Measurements from ENCODE around the gene SMARCE1.

The SMARCE1 gene

DNA sequence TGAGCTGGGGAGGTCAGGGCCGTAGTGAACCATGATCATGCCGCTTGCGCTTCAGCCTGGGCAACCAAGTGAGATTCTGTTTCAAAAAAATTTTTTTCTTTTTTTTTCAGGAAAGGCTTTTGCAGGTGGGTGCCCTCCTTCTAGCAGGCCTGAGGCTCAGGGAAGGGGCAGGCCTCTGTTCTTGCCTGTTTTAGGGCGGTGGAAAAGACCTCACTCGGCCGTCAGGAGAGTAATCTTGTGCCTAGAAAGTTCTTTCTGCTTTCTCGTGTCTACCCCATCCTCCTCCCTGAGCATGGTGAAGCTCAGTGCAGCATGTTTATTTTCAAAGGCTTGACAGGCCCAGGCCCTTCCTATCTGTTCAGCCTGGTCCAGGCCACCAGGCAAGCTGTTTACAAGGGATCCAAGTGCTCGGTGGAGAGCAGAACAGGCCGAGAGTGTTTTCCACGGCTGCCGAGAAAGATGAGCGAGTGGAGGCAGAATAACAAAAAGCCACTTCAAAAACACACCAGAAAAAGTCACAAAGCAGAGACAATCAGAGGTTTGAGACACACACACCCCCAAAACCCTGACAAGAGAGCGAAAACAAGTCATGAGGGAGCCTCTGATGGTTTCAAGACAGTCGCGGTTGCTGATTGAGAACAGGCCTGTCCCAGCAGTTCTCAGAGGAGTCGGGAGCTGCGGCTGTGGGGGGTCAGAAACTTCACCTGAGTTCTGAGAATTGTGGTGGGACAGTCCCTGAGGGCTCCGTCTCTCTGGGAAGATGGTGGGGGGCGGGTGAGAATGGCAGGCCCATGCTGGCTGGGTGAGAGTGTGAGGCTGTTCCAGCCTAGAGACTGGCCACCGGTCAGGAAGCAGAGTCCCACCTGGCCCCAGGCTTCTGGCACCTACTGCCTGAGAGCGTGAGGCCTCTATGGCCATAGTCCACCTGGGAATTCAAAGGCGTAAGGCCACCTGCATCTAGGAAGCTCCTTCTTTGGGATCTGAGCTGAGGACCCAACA is 44.9 kb downstream of the SMARCE1 start:
- POLR2A ChIA-PET = interaction anchor here (0.9 kb wide), 1 partner anchor 44 kb away, joined by 3 read pairs; no protein-coding TSS in a partner anchor
- CTCF ChIA-PET = interaction anchor here (0.7 to 1.6 kb wide), 2 partner anchors 13 to 490 kb away, joined by 3 to 5 read pairs; no protein-coding TSS in a partner anchor
- TF ChIP-seq ZNF384 (IDR thresholded peaks at IDR 0.05) (no peak), FOXA1 (IDR thresholded peaks at IDR 0.05) (no peak), FOXK2 (IDR thresholded peaks at IDR 0.05) (no peak), LEF1 (IDR thresholded peaks at IDR 0.05; ENCODE audit: borderline replicate concordance) (no peak), FOXM1 (IDR thresholded peaks at IDR 0.05; ENCODE audit: borderline replicate concordance) (no peak), SP1 (IDR thresholded peaks at IDR 0.05) (no peak), BHLHE40 (IDR thresholded peaks at IDR 0.05; ENCODE audit: borderline replicate concordance) (no peak), CTBP1 (IDR thresholded peaks at IDR 0.05; ENCODE audit: borderline replicate concordance) (no peak), L3MBTL2 (conservative IDR thresholded peaks at IDR 0.05) (no peak), ARNT (IDR thresholded peaks at IDR 0.05) (no peak), NFRKB (IDR thresholded peaks at IDR 0.05) (no peak), HDGF (IDR thresholded peaks at IDR 0.05; ENCODE audit: borderline replicate concordance) (no peak), SUZ12 (IDR thresholded peaks at IDR 0.05) (no peak)
- TF ChIP-seq, protein P1, sequence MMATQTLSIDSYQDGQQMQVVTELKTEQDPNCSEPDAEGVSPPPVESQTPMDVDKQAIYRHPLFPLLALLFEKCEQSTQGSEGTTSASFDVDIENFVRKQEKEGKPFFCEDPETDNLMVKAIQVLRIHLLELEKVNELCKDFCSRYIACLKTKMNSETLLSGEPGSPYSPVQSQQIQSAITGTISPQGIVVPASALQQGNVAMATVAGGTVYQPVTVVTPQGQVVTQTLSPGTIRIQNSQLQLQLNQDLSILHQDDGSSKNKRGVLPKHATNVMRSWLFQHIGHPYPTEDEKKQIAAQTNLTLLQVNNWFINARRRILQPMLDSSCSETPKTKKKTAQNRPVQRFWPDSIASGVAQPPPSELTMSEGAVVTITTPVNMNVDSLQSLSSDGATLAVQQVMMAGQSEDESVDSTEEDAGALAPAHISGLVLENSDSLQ (IDR thresholded peaks at IDR 0.05) = no peak
- no peak for DNase-seq (ENCODE audit: extremely low spot score)

GRCh38 chr17:40600486-40601046 is 47.1 kb downstream of the SMARCE1 start:
- ChIA-PET POLR2A (no interaction called here), CTCF (no interaction called here)
- DNase-seq (ENCODE audit: extremely low spot score) = no peak
- TF ChIP-seq BHLHE40 (IDR thresholded peaks at IDR 0.05; ENCODE audit: borderline replicate concordance) (no peak), HDGF (IDR thresholded peaks at IDR 0.05; ENCODE audit: borderline replicate concordance) (no peak), ZNF384 (IDR thresholded peaks at IDR 0.05) (no peak), CTBP1 (IDR thresholded peaks at IDR 0.05; ENCODE audit: borderline replicate concordance) (no peak), ARNT (IDR thresholded peaks at IDR 0.05) (no peak), FOXA1 (IDR thresholded peaks at IDR 0.05) (no peak), NFRKB (IDR thresholded peaks at IDR 0.05) (no peak), L3MBTL2 (conservative IDR thresholded peaks at IDR 0.05) (no peak), FOXM1 (IDR thresholded peaks at IDR 0.05; ENCODE audit: borderline replicate concordance) (no peak), SUZ12 (IDR thresholded peaks at IDR 0.05) (no peak), ELF4 (IDR thresholded peaks at IDR 0.05) (no peak), LEF1 (IDR thresholded peaks at IDR 0.05; ENCODE audit: borderline replicate concordance) (no peak), FOXK2 (IDR thresholded peaks at IDR 0.05) (no peak), SP1 (IDR thresholded peaks at IDR 0.05) (no peak)
- TF ChIP-seq, protein P1 (IDR thresholded peaks at IDR 0.05) = no peak

DNA sequence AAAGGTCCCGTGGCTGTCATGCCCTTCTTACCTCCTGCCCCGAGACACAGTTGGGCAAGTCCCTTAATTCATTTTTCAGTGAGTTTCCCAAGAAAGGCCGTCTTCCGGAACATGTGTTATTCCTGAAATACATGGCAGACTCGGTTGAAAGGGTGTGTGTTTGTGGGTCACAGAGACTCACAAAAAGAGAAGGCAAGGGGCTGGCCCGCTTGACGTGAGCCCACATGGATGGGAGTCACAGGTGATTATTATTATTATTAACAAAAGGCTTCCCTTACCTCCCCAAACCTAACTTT is 48.2 kb downstream of the SMARCE1 start:
- CTCF ChIA-PET = no interaction called here

GRCh38 chr17:40598619-40599467 is 48.8 kb downstream of the SMARCE1 start:
- TF ChIP-seq SP1 (IDR thresholded peaks at IDR 0.05) (no peak), BHLHE40 (IDR thresholded peaks at IDR 0.05; ENCODE audit: borderline replicate concordance) (no peak), HDGF (IDR thresholded peaks at IDR 0.05; ENCODE audit: borderline replicate concordance) (no peak), ELF4 (IDR thresholded peaks at IDR 0.05) (no peak), NFRKB (IDR thresholded peaks at IDR 0.05) (no peak), FOXM1 (IDR thresholded peaks at IDR 0.05; ENCODE audit: borderline replicate concordance) (no peak), LEF1 (IDR thresholded peaks at IDR 0.05; ENCODE audit: borderline replicate concordance) (no peak), FOXK2 (IDR thresholded peaks at IDR 0.05) (no peak), FOXA1 (IDR thresholded peaks at IDR 0.05) (no peak), L3MBTL2 (conservative IDR thresholded peaks at IDR 0.05) (no peak), ZNF384 (IDR thresholded peaks at IDR 0.05) (no peak), CTBP1 (IDR thresholded peaks at IDR 0.05; ENCODE audit: borderline replicate concordance) (no peak), SUZ12 (IDR thresholded peaks at IDR 0.05) (no peak), ARNT (IDR thresholded peaks at IDR 0.05) (no peak), TARDBP (IDR thresholded peaks at IDR 0.05) (no peak)
- TF ChIP-seq, protein P1 (IDR thresholded peaks at IDR 0.05) = no peak
- DNase-seq (ENCODE audit: extremely low spot score) = no peak
- CTCF ChIA-PET = no interaction called here
- POLR2A ChIA-PET = no interaction called here

More for the DNA sequence above, 48.2 kb downstream of the SMARCE1 start:
- TF ChIP-seq HDGF (IDR thresholded peaks at IDR 0.05; ENCODE audit: borderline replicate concordance) (no peak), ELF4 (IDR thresholded peaks at IDR 0.05) (no peak), FOXM1 (IDR thresholded peaks at IDR 0.05; ENCODE audit: borderline replicate concordance) (no peak), ZNF384 (IDR thresholded peaks at IDR 0.05) (no peak), FOXK2 (IDR thresholded peaks at IDR 0.05) (no peak), LEF1 (IDR thresholded peaks at IDR 0.05; ENCODE audit: borderline replicate concordance) (no peak)
- POLR2A ChIA-PET = no interaction called here
- DNase-seq (ENCODE audit: extremely low spot score) = no peak

GRCh38 chr17:40598301-40598618 is 49.4 kb downstream of the SMARCE1 start:
- TF ChIP-seq BHLHE40 (IDR thresholded peaks at IDR 0.05; ENCODE audit: borderline replicate concordance) (no peak), HDGF (IDR thresholded peaks at IDR 0.05; ENCODE audit: borderline replicate concordance) (no peak), L3MBTL2 (conservative IDR thresholded peaks at IDR 0.05) (no peak), ELF4 (IDR thresholded peaks at IDR 0.05) (no peak), CTBP1 (IDR thresholded peaks at IDR 0.05; ENCODE audit: borderline replicate concordance) (no peak), FOXA1 (IDR thresholded peaks at IDR 0.05) (no peak), ZNF384 (IDR thresholded peaks at IDR 0.05) (no peak), LEF1 (IDR thresholded peaks at IDR 0.05; ENCODE audit: borderline replicate concordance) (no peak), SP1 (IDR thresholded peaks at IDR 0.05) (no peak), FOXM1 (IDR thresholded peaks at IDR 0.05; ENCODE audit: borderline replicate concordance) (no peak), SUZ12 (IDR thresholded peaks at IDR 0.05) (no peak), FOXK2 (IDR thresholded peaks at IDR 0.05) (no peak), ARNT (IDR thresholded peaks at IDR 0.05) (no peak), TARDBP (IDR thresholded peaks at IDR 0.05) (no peak), NFRKB (IDR thresholded peaks at IDR 0.05) (no peak)
- TF ChIP-seq, protein P1 (IDR thresholded peaks at IDR 0.05) = no peak
- CTCF ChIA-PET = interaction anchor here (1.3 kb wide), 1 partner anchor 17 kb away, joined by 3 read pairs; no protein-coding TSS in a partner anchor
- POLR2A ChIA-PET = no interaction called here
- no peak for DNase-seq (ENCODE audit: extremely low spot score)

All from HEK293T (cell line).